CD4-positive, alpha-beta T cell treated with Interleukin-17A for 4 hours (primary cell): ENCODE results near the gene ARID4B.
A peak's percentile ranks its signal among the peaks of the same experiment; 100 is the strongest.
"Not testable (repeated sequence)": the region's sequence is repeated elsewhere in the genome, so short reads cannot be mapped to it uniquely, and the experiment has no call there.

Experiments used
- DNase-seq: peaks from one replicate; pipeline ENCODE4 v3.0.0-alpha.2; 2020; ENCODE audit warnings: mixed read lengths

ARID4B gene

GRCh38 chr1:235328271-235329138 is 526 bp upstream of the ARID4B start, which contains the start of gene GGPS1:
GGPS1 (plus strand) TSS chr1:235328570; CDS start chr1:235335265, 6,695 bp downstream.
- DNase-seq = peak; percentile 99

- peak; percentile 62 for DNase-seq
These were observed 1.0 kb downstream of the ARID4B start for GRCh38 chr1:235326719-235327558.

- DNase-seq = no peak
These were observed 2.1 kb downstream of the ARID4B start for GRCh38 chr1:235325854-235326253.

- no peak for DNase-seq
These were observed 2.8 kb downstream of the ARID4B start for GRCh38 chr1:235325139-235325538.

- DNase-seq = no peak
These were observed 3.7 kb downstream of the ARID4B start for GRCh38 chr1:235324296-235324695.

- no peak for DNase-seq
These were observed 7.3 kb downstream of the ARID4B start for GRCh38 chr1:235320521-235321179.

GRCh38 chr1:235319255-235319654 is 8.7 kb downstream of the ARID4B start:
- DNase-seq = no peak

GRCh38 chr1:235317168-235317567 is 10.8 kb downstream of the ARID4B start:
- DNase-seq = no peak

- no peak for DNase-seq
These were observed 12.2 kb downstream of the ARID4B start for GRCh38 chr1:235315735-235316134.

DNA sequence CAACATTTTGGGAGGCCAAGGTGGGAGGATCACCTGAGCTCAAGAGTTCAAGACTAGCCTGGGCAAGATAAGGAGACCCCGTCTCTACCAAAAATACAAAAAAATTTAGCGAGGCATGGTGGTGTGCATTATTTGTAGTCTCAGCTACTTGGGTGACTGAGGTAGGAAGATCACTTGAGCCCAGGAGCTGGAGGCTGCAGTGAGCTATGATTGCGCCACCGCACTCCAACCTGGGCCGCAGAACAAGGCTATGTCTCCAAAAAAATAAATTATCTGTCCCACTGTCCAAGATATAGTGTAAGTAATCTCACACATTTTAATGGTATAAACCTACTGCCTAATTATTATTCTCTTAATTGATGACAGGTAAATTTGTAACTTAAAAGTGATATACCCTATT is 12.8 kb downstream of the ARID4B start:
- no peak for DNase-seq

- no peak for DNase-seq
These were observed 13.9 kb downstream of the ARID4B start for GRCh38 chr1:235313931-235314678.

GRCh38 chr1:235313262-235313661 is 14.7 kb downstream of the ARID4B start:
- peak; percentile 21 for DNase-seq

DNA sequence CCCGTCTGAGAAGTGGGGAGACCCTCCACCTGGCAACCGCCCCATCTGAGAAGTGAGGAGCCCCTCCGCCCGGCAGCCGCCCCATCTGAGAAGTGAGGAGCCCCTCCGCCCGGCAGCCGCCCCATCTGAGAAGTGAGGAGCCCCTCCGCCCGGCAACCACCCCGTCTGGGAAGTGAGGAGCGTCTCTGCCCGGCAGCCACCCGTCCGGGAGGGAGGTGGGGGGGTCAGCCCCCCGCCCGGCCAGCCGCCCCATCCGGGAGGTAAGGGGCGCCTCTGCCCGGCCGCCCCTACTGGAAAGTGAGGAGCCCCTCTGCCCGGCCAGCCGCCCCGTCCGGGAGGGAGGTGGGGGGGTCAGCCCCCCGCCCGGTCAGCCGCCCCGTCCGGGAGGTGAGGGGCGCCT is 18.8 kb downstream of the ARID4B start:
- DNase-seq = not testable (repeated sequence)

DNA sequence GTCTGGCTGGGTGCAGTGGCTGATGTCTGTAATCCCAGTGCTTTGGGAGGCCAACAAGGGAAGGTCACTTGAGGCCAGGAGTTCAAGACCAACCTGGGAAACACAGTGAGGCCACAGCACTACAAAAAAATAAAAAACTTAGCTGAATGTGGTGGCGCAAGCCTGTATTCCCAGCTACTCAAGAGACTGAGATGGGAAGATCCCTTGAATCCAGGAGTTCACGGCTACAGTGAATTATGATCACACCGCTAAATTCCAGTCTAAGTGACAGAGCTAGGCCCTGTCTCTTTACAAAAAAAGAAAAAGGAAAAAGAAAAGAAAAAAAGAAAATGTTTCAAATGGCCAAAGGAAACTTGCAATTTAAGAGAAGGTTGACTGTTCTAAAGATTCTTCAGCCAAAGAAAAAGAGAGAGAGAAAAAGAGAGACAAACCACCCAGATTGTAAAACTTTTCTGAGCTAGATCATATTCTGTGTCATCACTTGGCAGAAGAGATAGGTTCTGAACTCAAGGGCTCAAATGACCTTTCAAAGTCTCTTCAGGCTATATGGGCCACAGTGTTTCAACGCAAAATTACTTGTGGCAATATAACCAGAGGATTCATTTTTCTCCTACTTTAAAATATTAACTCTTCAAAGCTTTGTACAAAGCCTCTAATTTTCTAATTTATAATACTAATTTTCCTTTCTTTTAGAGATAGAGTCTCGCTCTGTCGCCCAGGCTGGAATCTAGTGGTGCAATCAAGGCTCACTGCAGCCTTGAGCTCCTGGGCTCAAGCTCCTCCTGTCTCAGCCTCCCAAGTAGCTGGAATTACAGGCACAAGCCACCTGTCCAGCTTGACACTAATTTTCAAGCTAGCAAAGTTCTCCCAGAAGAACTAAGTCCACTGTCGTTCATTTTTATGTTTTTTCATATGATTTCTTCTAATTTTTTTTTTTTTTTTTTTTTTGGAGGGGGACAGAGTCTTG is 20.5 kb downstream of the ARID4B start:
- no peak for DNase-seq

- peak; percentile 27 for DNase-seq
These were observed 23.2 kb downstream of the ARID4B start for GRCh38 chr1:235304549-235305451.

- DNase-seq = no peak
These were observed 25.8 kb downstream of the ARID4B start for GRCh38 chr1:235302143-235302542.

GRCh38 chr1:235299169-235299858 is 28.7 kb downstream of the ARID4B start:
- DNase-seq = no peak

GRCh38 chr1:235298758-235299157 is 29.2 kb downstream of the ARID4B start:
- DNase-seq = no peak

GRCh38 chr1:235297579-235297978 is 30.4 kb downstream of the ARID4B start:
- DNase-seq = no peak
